ENCODE results near the gene DNAJC5.

The DNAJC5 gene

GRCh38 chr20:63897978-63898561, 3.1 kb downstream of the DNAJC5 start:
- DNase-seq (ENCODE audit: low read depth): no peak
- no peak for TF ChIP-seq CTCF (conservative IDR thresholded peaks at IDR 0.05; ENCODE audit: low read length)
- no peak overlapping the region for H3K4me3 ChIP-seq (ENCODE audit: low read length)

GRCh38 chr20:63898882-63899558, 4.1 kb downstream of the DNAJC5 start:
- no peak for DNase-seq (ENCODE audit: low read depth)
- no peak overlapping the region for H3K4me3 ChIP-seq (ENCODE audit: low read length)
- no peak for TF ChIP-seq CTCF (conservative IDR thresholded peaks at IDR 0.05; ENCODE audit: low read length)

GRCh38 chr20:63900413-63900812, 5.5 kb downstream of the DNAJC5 start:
- TF ChIP-seq CTCF (conservative IDR thresholded peaks at IDR 0.05; ENCODE audit: low read length): no peak
- no peak for DNase-seq (ENCODE audit: low read depth)

GRCh38 chr20:63903796-63904561, 9.1 kb downstream of the DNAJC5 start:
- no peak for DNase-seq (ENCODE audit: low read depth)
- H3K4me3 ChIP-seq (ENCODE audit: low read length): no peak overlapping the region
- no peak for TF ChIP-seq CTCF (conservative IDR thresholded peaks at IDR 0.05; ENCODE audit: low read length)

More at GRCh38 chr20:63900413-63900812, 5.5 kb downstream of the DNAJC5 start:
- no peak overlapping the region for H3K4me3 ChIP-seq (ENCODE audit: low read length)

- no peak for DNase-seq (ENCODE audit: low read depth)
- no peak for TF ChIP-seq CTCF (conservative IDR thresholded peaks at IDR 0.05; ENCODE audit: low read length)
- H3K4me3 ChIP-seq (ENCODE audit: low read length): no peak overlapping the region
Observed at GRCh38 chr20:63908008-63908682, 13.2 kb downstream of the DNAJC5 start.

- TF ChIP-seq CTCF (conservative IDR thresholded peaks at IDR 0.05; ENCODE audit: low read length): no peak
- H3K4me3 ChIP-seq (ENCODE audit: low read length): peak overlapping the region; percentile 5; the same call in 1 of the 2 replicates
- peak; percentile 44 for DNase-seq (ENCODE audit: low read depth)
Observed at GRCh38 chr20:63911176-63911575, 16.2 kb downstream of the DNAJC5 start.
